HG02610 (cell line): Measurements from ENCODE around the gene ADGRG6.

Source experiments
- ATAC-seq: cut with Tn5 transposase; IDR thresholded peaks from one replicate; pipeline ENCODE4 v1.9.1; 2021; ENCODE audit warnings: mild to moderate bottlenecking, moderate library complexity; ENCODE audit not compliant: unreplicated experiment

Gene ADGRG6

GRCh38 chr6:142470421-142470820 is 168.6 kb downstream of the ADGRG6 start:
- ATAC-seq: no peak

GRCh38 chr6:142474531-142475289 is 172.9 kb downstream of the ADGRG6 start:
- peak; percentile 45 for ATAC-seq

- no peak for ATAC-seq
Measured at GRCh38 chr6:142476452-142476851, 174.6 kb downstream of the ADGRG6 start.

GRCh38 chr6:142478117-142478516 is 176.3 kb downstream of the ADGRG6 start:
- no peak for ATAC-seq

GRCh38 chr6:142481466-142481865 is 179.7 kb downstream of the ADGRG6 start:
- no peak for ATAC-seq

- ATAC-seq: no peak
Measured at GRCh38 chr6:142482249-142482648, 180.4 kb downstream of the ADGRG6 start.

GRCh38 chr6:142482974-142483373 is 181.2 kb downstream of the ADGRG6 start:
- no peak for ATAC-seq

GRCh38 chr6:142485256-142485655 is 183.4 kb downstream of the ADGRG6 start:
- no peak for ATAC-seq

GRCh38 chr6:142489722-142490610 is 188.2 kb downstream of the ADGRG6 start:
- ATAC-seq: no peak
